ENCODE data around the gene RAB28. TPM values are rescaled to one million over a fixed set of nuclear protein-coding genes. Genes with fewer than 3 reads are reported as not detected.
"Not testable (repeated sequence)": the region's sequence is repeated elsewhere in the genome, so short reads cannot be mapped to it uniquely, and the experiment has no call there.

RAB28 gene
- total RNA-seq, 1 experiment from 2014 or later = 28.0 TPM

DNA sequence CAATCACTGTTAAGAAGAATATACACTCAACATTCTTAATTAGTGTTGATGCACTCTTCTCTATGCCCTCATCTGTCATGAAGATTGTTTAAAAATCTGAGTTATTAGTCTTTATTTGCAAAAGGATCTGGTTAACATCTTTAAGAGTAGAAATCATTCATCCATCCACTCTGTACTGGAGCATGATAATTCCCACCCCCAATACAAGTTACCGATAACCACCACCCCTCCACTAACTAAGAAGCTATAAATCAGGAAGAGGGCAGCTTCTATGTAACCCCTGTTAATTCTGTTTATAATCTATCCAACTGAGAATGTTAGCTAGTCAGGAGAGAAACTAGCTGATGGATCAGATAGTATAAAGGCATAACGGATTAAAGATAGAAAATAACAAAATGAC, 34.5 kb downstream of the RAB28 start:
- DNase-seq (ENCODE audit: low read depth) = no peak

- no peak for DNase-seq (ENCODE audit: low read depth)
Measured at GRCh38 chr4:13445841-13446790, 38.0 kb downstream of the RAB28 start.

- DNase-seq (ENCODE audit: low read depth) = no peak
Measured at GRCh38 chr4:13441506-13441905, 42.6 kb downstream of the RAB28 start.

DNA sequence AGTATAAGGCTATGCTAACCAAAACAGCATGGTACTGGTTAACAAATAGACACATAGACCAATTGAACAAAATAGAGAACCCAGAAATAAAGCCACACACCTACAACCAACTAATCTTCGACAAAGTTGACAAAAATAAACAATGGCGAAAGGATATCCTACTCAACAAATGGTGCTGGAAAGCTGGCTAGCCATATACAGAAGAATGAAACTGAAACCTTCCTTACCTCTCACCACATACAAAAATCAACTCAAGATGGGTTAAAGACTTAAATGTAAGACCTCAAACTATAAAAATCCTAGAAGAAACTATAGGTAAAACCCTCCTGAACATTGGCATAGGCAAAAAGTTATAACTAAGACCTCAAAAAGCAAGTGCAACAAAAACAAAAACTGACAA, 47.2 kb downstream of the RAB28 start:
- DNase-seq (ENCODE audit: low read depth) = no peak

- DNase-seq (ENCODE audit: low read depth) = no peak
Measured at GRCh38 chr4:13432453-13432852, 51.7 kb downstream of the RAB28 start.

GRCh38 chr4:13430834-13431568, 53.1 kb downstream of the RAB28 start:
- DNase-seq (ENCODE audit: low read depth) = no peak

GRCh38 chr4:13427599-13428325, 56.4 kb downstream of the RAB28 start:
- no peak for DNase-seq (ENCODE audit: low read depth)

DNA sequence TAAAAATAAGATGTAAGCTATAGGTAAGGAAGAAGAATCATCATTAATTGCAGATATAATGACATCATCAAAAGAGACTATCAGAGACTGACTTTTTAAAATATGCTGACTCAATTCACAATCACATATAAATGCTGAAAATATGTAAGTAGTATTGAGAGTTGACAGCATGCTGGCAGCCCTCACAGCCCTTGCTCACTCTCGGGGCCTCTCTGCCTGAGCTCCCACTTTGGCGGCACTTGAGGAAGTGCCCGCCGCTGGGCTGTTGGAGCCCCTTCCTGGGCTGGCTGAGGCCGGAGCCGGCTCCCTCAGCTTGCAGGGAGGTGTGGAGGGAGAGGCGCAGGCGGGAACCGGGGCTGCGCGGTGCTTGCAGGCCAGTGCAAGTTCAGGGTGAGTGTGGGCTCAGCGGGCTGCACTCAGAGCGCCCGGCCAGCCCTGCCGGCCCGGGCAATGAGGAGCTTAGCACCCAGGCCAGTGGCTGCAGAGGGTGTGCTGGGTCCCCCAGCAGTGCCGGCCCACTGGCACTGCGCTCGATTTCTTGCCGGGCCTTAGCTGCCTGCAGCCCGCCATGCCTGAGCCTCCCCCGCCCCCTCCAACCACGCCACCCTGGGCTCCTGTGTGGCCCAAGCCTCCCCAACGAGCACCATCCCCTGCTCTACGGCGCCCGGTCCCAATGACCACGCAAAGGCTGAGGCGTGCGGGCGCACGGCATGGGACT, 68.9 kb downstream of the RAB28 start:
- DNase-seq (ENCODE audit: low read depth) = no peak

GRCh38 chr4:13413729-13414437, 70.3 kb downstream of the RAB28 start:
- DNase-seq (ENCODE audit: low read depth) = no peak

- DNase-seq (ENCODE audit: low read depth) = no peak
Measured at GRCh38 chr4:13411942-13412341, 72.2 kb downstream of the RAB28 start.

DNA sequence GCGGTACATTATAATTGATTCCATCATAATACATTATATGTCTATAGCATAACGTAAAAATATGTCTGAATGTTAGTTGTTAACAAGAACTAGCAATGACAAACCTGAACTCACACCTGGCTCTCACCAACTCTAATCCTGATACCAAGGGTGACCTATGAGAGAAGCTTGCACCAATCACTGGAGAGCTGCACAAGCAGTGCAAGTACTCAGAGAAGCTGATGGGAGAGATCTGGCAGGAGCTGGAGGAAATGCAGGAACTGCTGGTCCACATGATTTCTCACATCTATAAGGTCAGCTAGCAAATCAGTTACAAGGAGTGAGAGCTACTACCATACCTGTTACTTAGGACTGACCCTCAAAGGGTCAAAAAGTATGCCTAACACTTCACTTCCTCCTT, 74.8 kb downstream of the RAB28 start:
- no peak for DNase-seq (ENCODE audit: low read depth)

- not testable (repeated sequence) for DNase-seq (ENCODE audit: low read depth)
Measured at GRCh38 chr4:13406156-13406555, 78.0 kb downstream of the RAB28 start.

DNA sequence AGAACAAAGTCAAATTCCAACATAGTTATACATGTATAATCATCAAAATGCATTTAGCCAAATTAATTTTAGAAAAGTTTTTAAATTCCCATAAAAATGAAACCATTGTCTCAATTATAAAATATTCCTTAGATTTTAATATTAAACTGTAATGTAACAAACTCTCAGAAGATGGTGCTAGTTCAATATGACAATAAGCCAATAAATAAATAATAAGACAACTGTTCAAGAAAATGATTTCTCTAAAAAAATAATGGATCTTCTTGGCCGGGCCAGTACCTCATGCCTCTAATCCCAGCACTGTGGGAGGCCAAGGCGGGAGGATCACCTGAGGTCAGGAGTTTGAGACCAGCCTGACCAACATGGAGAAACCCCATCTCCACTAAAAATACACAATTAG, 80.3 kb downstream of the RAB28 start:
- no peak for DNase-seq (ENCODE audit: low read depth)

- no peak for DNase-seq (ENCODE audit: low read depth)
Measured at GRCh38 chr4:13403326-13403725, 80.8 kb downstream of the RAB28 start.

GRCh38 chr4:13399257-13399656, 84.9 kb downstream of the RAB28 start:
- DNase-seq (ENCODE audit: low read depth) = peak; percentile 45

DNA sequence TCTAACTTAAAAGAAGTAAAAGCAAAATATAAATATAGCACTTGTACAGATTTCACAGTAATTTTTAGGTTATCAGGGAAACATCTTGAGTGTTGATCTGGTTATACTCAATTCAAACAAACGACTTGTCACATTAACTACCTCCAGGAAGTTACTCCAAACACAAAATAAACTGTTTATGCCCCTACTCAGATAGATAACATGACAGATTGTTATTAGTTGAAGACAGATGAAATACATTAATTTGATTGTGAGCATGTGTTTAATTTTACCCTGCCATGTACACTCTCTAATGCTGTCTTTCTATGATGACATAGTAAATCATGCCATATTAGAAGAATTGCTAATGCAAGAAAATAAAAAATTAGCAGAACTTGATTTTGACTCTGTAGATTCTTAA, 88.0 kb downstream of the RAB28 start:
- DNase-seq (ENCODE audit: low read depth) = no peak

DNA sequence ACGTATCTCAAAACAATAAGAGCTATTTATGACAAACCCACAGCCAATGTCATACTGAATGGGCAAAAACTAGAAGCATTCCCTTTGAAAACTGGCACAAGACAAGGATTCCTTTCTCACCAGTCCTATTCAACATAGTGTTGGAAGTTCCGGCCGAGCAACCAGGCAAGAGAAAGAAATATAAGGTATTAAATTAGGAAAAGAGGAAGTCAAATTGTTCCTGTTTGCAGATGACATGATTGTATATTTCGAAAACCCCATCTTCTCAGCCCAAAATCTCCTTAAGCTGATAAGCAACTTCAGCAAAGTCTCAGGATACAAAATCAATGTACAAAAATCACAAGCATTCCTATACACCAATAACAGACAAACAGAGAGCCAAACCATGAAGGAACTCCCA, 94.2 kb downstream of the RAB28 start:
- not testable (repeated sequence) for DNase-seq (ENCODE audit: low read depth)

- DNase-seq (ENCODE audit: low read depth) = peak; percentile 90
Measured at GRCh38 chr4:13386405-13387107, 97.6 kb downstream of the RAB28 start.

DNA sequence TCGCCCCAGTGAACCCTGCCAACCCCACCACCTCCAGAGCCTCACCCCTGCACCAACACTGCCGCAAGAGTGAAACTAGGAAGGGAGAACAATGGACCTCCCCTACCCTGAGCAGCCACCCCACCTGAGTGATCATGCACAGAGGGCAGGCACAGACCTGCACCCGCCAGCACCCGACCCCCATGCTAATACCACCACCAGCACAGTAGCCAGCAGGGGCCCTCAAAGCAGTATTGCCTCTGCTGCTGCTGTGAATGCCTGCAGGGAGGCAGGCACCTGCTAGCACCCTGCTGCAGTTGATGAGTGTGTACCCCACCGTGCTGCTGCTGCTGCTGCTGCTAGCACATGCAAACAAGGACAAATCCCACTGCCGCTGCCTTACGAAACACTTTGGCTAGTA, 100.1 kb downstream of the RAB28 start:
- DNase-seq (ENCODE audit: low read depth) = no peak

Data from LHCN-M2 (cell line).